ENCODE data around the gene FAM156A. TPM values are rescaled to one million over a fixed set of nuclear protein-coding genes. Genes with fewer than 3 reads are reported as not detected.
"Not testable (repeated sequence)": the region's sequence is repeated elsewhere in the genome, so short reads cannot be mapped to it uniquely, and the experiment has no call there.

Gene FAM156A
- total RNA-seq, 1 experiment from 2014 or later = 16.2 TPM

- H3K27ac ChIP-seq (ENCODE audit: low read depth, low read length); ATAC-seq; POLR2A ChIA-PET: not testable (repeated sequence)
These were observed 12.4 kb downstream of the FAM156A start for GRCh38 chrX:52945838-52946494.

GRCh38 chrX:52941728-52942127, 16.6 kb downstream of the FAM156A start:
- POLR2A ChIA-PET; H3K4me1 ChIP-seq (ENCODE audit: control insufficient read depth in 1 of 2, insufficient read depth in 2 of 2, low read length in 2 of 2); CTCF ChIA-PET; H2AFZ ChIP-seq (ENCODE audit: low read depth, low read length, poor library complexity, severe bottlenecking); H3K9me2 ChIP-seq (ENCODE audit: insufficient read depth); H3K4me3 ChIP-seq (replicated peaks in 1 of 2; ENCODE audit: low read depth in 1 of 2, low read length in 2 of 2); H3K27me3 ChIP-seq (ENCODE audit: insufficient read depth, low read length); ATAC-seq; H3K4me2 ChIP-seq (ENCODE audit: low read length); H4K20me1 ChIP-seq (ENCODE audit: insufficient read depth); BruUV-seq (replicated peaks); DNase-seq (ENCODE audit: low read depth, low spot score); H3K79me2 ChIP-seq (ENCODE audit: insufficient read depth, low read length); RAD21 ChIA-PET (ENCODE audit: low non-redundant PET in 1 of 2, low total read pairs in 2 of 2, uncharacterized antibody in 2 of 2, unreplicated experiment in 2 of 2); H3K27ac ChIP-seq (ENCODE audit: low read depth, low read length); H3K9me3 ChIP-seq (ENCODE audit: control insufficient read depth in 1 of 2, insufficient read depth in 1 of 2, low read depth in 1 of 2, low read length in 2 of 2); H3K9ac ChIP-seq (ENCODE audit: low read length); H3K36me3 ChIP-seq (ENCODE audit: control insufficient read depth in 1 of 2, insufficient read depth in 2 of 2, low read length in 2 of 2); intact Hi-C loops (cut with micrococcal nuclease): not testable (repeated sequence)

More at GRCh38 chrX:52945838-52946494, 12.4 kb downstream of the FAM156A start:
- CTCF ChIA-PET; RAD21 ChIA-PET (ENCODE audit: low non-redundant PET in 1 of 2, low total read pairs in 2 of 2, uncharacterized antibody in 2 of 2, unreplicated experiment in 2 of 2); H4K20me1 ChIP-seq (ENCODE audit: insufficient read depth); H3K4me2 ChIP-seq (ENCODE audit: low read length); H3K9me2 ChIP-seq (ENCODE audit: insufficient read depth); H3K4me3 ChIP-seq (replicated peaks in 1 of 2; ENCODE audit: low read depth in 1 of 2, low read length in 2 of 2); H3K4me1 ChIP-seq (ENCODE audit: control insufficient read depth in 1 of 2, insufficient read depth in 2 of 2, low read length in 2 of 2); H3K79me2 ChIP-seq (ENCODE audit: insufficient read depth, low read length); H2AFZ ChIP-seq (ENCODE audit: low read depth, low read length, poor library complexity, severe bottlenecking); H3K9ac ChIP-seq (ENCODE audit: low read length); H3K9me3 ChIP-seq (ENCODE audit: control insufficient read depth in 1 of 2, insufficient read depth in 1 of 2, low read depth in 1 of 2, low read length in 2 of 2); DNase-seq (ENCODE audit: low read depth, low spot score); intact Hi-C loops (cut with micrococcal nuclease); H3K27me3 ChIP-seq (ENCODE audit: insufficient read depth, low read length); H3K36me3 ChIP-seq (ENCODE audit: control insufficient read depth in 1 of 2, insufficient read depth in 2 of 2, low read length in 2 of 2); BruUV-seq (replicated peaks): not testable (repeated sequence)

GRCh38 chrX:52940704-52941103, 17.6 kb downstream of the FAM156A start:
- H3K36me3 ChIP-seq (ENCODE audit: control insufficient read depth in 1 of 2, insufficient read depth in 2 of 2, low read length in 2 of 2); H3K4me1 ChIP-seq (ENCODE audit: control insufficient read depth in 1 of 2, insufficient read depth in 2 of 2, low read length in 2 of 2); H3K9ac ChIP-seq (ENCODE audit: low read length); BruUV-seq (replicated peaks); ATAC-seq; POLR2A ChIA-PET; H3K27me3 ChIP-seq (ENCODE audit: insufficient read depth, low read length); H3K79me2 ChIP-seq (ENCODE audit: insufficient read depth, low read length); H3K27ac ChIP-seq (ENCODE audit: low read depth, low read length); DNase-seq (ENCODE audit: low read depth, low spot score); H3K4me2 ChIP-seq (ENCODE audit: low read length); H3K9me3 ChIP-seq (ENCODE audit: control insufficient read depth in 1 of 2, insufficient read depth in 1 of 2, low read depth in 1 of 2, low read length in 2 of 2); H3K4me3 ChIP-seq (replicated peaks in 1 of 2; ENCODE audit: low read depth in 1 of 2, low read length in 2 of 2); H2AFZ ChIP-seq (ENCODE audit: low read depth, low read length, poor library complexity, severe bottlenecking); RAD21 ChIA-PET (ENCODE audit: low non-redundant PET in 1 of 2, low total read pairs in 2 of 2, uncharacterized antibody in 2 of 2, unreplicated experiment in 2 of 2); H4K20me1 ChIP-seq (ENCODE audit: insufficient read depth); intact Hi-C loops (cut with micrococcal nuclease); CTCF ChIA-PET; H3K9me2 ChIP-seq (ENCODE audit: insufficient read depth): not testable (repeated sequence)

GRCh38 chrX:52935470-52935784, 22.9 kb downstream of the FAM156A start:
- ATAC-seq; H3K9me3 ChIP-seq (ENCODE audit: control insufficient read depth in 1 of 2, insufficient read depth in 1 of 2, low read depth in 1 of 2, low read length in 2 of 2); H3K9me2 ChIP-seq (ENCODE audit: insufficient read depth); H3K27me3 ChIP-seq (ENCODE audit: insufficient read depth, low read length); H3K79me2 ChIP-seq (ENCODE audit: insufficient read depth, low read length); H4K20me1 ChIP-seq (ENCODE audit: insufficient read depth); intact Hi-C loops (cut with micrococcal nuclease); H3K36me3 ChIP-seq (ENCODE audit: control insufficient read depth in 1 of 2, insufficient read depth in 2 of 2, low read length in 2 of 2); H2AFZ ChIP-seq (ENCODE audit: low read depth, low read length, poor library complexity, severe bottlenecking); DNase-seq (ENCODE audit: low read depth, low spot score); H3K4me1 ChIP-seq (ENCODE audit: control insufficient read depth in 1 of 2, insufficient read depth in 2 of 2, low read length in 2 of 2); RAD21 ChIA-PET (ENCODE audit: low non-redundant PET in 1 of 2, low total read pairs in 2 of 2, uncharacterized antibody in 2 of 2, unreplicated experiment in 2 of 2): not testable (repeated sequence)
- Histone ChIP-seq H3K9ac (ENCODE audit: low read length) (peak overlapping the region; percentile 90), H3K4me2 (ENCODE audit: low read length) (peak overlapping the region; percentile 89), H3K27ac (ENCODE audit: low read depth, low read length) (peak overlapping the region; percentile 84), H3K4me3 (replicated peaks in 1 of 2; ENCODE audit: low read depth in 1 of 2, low read length in 2 of 2) (peak overlapping the region; percentile 67 to 71)
- ChIA-PET CTCF (interaction anchor here (0.7 kb wide), 1 partner anchor 10 kb away, joined by 3 read pairs; no protein-coding TSS in a partner anchor), POLR2A (interaction anchor here (1.0 to 1.1 kb wide), 2 partner anchors 12 to 61 kb away, joined by 3 to 7 read pairs; no protein-coding TSS in a partner anchor)
- BruUV-seq (replicated peaks) = TSS peak; percentile 99

All from HCT116 (cell line).